SJSA1 (cell line): Measurements from ENCODE around the gene FSTL4. TPM values are rescaled to one million over a fixed set of nuclear protein-coding genes. Genes with fewer than 3 reads are reported as not detected.

ENCODE experiments used
- DNase-seq, 2 experiments: peaks; one replicate each; pipeline ENCODE4 v3.0.0-alpha.2; 2015 to 2020; ENCODE audit warnings: low spot score in 2 of 2, low read depth in 1 of 2
- H3K27ac ChIP-seq: fragments of 250-450 bp; sonication (Bioruptor Pico); 2 replicates; pipeline ENCODE4 v1.5.1; 2020; ENCODE audit warnings: mild to moderate bottlenecking, moderate library complexity
- H3K27me3 ChIP-seq: fragments of 250-450 bp; sonication (Bioruptor Pico); replicated peaks from 2 replicates; pipeline ENCODE4 v1.5.1; 2020; ENCODE audit warnings: mild to moderate bottlenecking, moderate library complexity
- H3K36me3 ChIP-seq: fragments of 250-450 bp; sonication (Bioruptor Pico); 2 replicates; pipeline ENCODE4 v1.5.1; 2020; ENCODE audit warnings: mild to moderate bottlenecking
- H3K4me1 ChIP-seq: fragments of 250-450 bp; sonication (Bioruptor Pico); replicated peaks from 2 replicates; pipeline ENCODE4 v1.6.1; 2021; ENCODE audit warnings: mild to moderate bottlenecking
- H3K4me3 ChIP-seq: fragments of 250-450 bp; sonication (Bioruptor Pico); 2 replicates; pipeline ENCODE4 v1.5.1; 2020; ENCODE audit warnings: mild to moderate bottlenecking
- H3K9me3 ChIP-seq: fragments of 250-450 bp; sonication (Bioruptor Pico); replicated peaks from 2 replicates; pipeline ENCODE4 v1.5.1; 2020; ENCODE audit warnings: mild to moderate bottlenecking
- total RNA-seq: library from RNA; depleted of rRNA; stranded (reverse); fragments of >200 nt; shearing (Covaris generic); gene quantifications from 2 replicates; pipeline ENCODE4 v1.2.3, GENCODE V29; 2014

The FSTL4 gene
- total RNA-seq, 1 experiment from 2014 or later = 2.1 TPM

DNA sequence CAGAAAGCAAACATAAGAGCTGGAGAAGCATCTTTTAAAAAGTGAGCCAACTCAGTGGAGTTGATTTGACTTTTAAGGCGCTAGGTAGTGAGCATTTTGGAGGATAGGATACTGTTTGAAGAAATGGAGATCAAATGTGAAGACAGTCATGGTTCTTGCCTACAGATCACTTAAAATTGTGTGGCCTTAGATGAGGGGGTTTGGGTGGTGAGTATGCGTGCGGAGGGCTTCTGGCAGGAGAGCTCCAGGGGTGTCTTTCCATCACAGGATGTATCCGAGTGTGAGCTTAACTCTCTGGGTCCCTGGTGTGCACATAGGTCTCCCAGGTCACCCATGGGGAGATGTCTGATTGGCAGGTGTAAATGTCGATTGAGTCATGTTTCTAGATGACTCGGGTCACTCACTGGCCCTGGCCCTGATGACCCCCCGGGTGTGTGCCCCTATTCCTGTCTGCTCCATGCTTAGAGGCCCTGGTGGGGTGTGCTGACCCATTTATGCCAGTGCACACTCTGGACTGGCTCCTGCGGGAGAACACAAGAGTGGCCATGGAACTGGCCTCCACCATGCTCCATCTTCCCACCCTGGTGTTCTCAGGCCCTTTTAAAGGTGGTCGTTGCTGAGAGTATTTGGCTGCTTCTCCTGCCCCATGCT, 274.4 kb downstream of the FSTL4 start:
- no peaks in the 10 kb centered on the region for H3K4me1 ChIP-seq
- no peaks in the 10 kb centered on the region for H3K36me3 ChIP-seq
- no peak overlapping the region for H3K27ac ChIP-seq
- no peaks in the 10 kb centered on the region for H3K27me3 ChIP-seq
- no peaks in the 10 kb centered on the region for H3K9me3 ChIP-seq
- no peak overlapping the region for H3K4me3 ChIP-seq
- DNase-seq = no peak

DNA sequence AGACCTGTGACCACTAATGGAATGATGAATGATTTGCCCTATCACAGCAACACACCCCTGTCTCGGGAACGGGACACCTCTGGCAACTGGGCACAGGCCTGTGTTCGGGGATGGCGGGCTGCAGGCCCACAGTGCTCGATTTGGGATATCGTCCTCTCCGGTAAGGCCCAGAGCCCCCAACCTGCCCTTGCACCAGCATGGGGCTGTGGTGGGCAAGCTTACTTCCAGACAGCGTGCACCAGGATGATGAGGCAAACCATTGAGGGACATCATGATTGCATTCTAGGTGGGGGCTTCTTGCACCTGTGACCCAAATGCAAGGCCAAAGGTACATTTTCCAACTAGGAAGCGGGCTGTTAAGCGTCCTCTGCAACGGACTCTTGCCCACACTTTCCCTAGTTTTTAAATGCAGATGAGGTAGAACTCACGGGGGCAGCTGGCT, 275.4 kb downstream of the FSTL4 start:
- Histone ChIP-seq H3K36me3 (no peaks in the 10 kb centered on the region), H3K4me1 (no peaks in the 10 kb centered on the region), H3K27me3 (no peaks in the 10 kb centered on the region), H3K27ac (no peak overlapping the region), H3K4me3 (no peak overlapping the region), H3K9me3 (no peaks in the 10 kb centered on the region)
- DNase-seq = no peak

DNA sequence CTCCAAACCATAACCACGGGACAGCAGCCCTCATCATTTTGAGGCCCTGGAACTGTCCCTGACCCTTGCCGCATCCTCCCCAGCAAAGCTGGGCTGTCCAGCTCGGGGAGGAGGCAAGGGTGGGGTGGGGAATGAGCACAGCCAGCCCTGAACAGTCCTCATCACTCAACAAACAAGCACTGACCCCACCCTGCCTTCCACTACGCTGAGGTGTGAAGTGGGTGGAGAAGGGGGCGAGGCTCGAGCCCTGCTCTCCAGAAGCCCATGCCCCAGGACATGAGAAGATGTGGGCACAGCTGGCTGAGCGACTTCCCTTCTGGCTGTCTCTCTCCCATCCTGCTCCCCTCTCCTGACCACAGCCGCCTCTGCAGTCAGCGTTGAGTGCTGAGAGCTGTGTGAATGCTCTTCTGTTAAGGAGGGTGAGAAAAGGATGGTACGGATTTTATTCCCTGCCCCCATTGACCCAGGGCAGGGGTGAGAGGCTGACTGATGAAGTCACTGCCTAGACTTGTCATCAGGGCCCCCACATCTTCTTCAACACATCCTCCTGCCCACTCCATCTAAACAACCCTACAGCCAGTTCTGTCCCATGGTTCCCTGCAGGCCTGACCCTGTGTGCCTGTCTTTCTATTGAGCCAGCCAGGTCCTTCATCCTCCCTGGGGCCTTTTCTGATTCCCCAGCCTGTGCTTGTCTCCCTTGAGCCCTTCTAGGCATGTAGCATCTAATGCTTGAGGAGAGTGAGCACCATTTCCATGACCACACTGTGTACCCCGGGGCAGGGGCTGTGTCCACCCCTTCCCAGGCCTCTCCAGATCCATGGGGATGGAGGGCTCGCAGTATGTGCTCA, 276.0 kb downstream of the FSTL4 start:
- DNase-seq = no peak

DNA sequence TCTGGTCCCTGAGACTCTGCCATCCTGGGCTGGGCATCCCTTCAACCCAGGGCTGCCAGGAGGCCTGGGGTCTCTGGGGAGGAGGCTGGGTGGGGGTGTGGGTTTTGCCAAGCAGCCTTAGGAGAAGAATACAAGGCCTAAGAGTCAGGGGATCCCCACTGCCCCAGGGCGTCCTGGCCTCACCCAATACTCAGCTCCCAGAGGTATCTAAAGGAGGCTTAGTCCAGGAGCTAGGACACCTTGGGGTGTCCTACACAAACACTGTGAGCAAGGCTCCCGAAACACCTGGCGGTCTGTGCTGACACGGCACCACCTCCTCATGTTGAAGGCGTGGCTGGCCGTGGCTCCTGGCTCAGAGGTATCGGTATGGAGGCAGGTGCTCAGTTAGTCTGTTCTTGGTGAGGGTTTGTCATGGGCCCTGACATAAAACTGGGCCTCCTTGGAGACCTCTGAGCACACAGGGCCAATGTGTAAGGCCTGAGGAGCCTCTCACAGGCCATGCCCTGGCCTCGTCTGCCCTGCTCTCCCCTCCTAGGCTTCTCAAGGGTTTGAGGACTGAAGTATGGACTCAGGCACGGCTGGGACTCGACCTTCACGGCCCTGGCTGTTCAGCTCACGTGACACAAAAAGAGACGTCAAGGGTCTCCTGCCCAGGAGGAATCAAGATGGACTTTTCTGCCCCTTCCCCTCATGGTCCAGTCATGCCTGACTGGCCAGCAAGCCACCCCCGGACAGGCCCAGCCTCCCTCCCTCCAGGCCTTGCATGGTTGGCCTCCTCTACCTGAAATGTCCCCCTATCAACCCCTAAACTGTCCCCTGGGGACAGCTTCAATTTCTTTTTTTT, 277.3 kb downstream of the FSTL4 start:
- Histone ChIP-seq H3K36me3 (no peaks in the 10 kb centered on the region), H3K4me3 (no peak overlapping the region), H3K9me3 (no peaks in the 10 kb centered on the region), H3K4me1 (no peaks in the 10 kb centered on the region), H3K27ac (no peak overlapping the region), H3K27me3 (peaks cover 8% of the 10 kb centered on the region; the same call in 1 of the 2 replicates)
- no peak for DNase-seq

More for the DNA sequence above, 276.0 kb downstream of the FSTL4 start:
- H3K4me1 ChIP-seq = no peaks in the 10 kb centered on the region
- H3K4me3 ChIP-seq = no peak overlapping the region
- H3K36me3 ChIP-seq = no peaks in the 10 kb centered on the region
- no peak overlapping the region for H3K27ac ChIP-seq
- no peaks in the 10 kb centered on the region for H3K9me3 ChIP-seq
- H3K27me3 ChIP-seq = peaks cover 2% of the 10 kb centered on the region; the same call in 1 of the 2 replicates

DNA sequence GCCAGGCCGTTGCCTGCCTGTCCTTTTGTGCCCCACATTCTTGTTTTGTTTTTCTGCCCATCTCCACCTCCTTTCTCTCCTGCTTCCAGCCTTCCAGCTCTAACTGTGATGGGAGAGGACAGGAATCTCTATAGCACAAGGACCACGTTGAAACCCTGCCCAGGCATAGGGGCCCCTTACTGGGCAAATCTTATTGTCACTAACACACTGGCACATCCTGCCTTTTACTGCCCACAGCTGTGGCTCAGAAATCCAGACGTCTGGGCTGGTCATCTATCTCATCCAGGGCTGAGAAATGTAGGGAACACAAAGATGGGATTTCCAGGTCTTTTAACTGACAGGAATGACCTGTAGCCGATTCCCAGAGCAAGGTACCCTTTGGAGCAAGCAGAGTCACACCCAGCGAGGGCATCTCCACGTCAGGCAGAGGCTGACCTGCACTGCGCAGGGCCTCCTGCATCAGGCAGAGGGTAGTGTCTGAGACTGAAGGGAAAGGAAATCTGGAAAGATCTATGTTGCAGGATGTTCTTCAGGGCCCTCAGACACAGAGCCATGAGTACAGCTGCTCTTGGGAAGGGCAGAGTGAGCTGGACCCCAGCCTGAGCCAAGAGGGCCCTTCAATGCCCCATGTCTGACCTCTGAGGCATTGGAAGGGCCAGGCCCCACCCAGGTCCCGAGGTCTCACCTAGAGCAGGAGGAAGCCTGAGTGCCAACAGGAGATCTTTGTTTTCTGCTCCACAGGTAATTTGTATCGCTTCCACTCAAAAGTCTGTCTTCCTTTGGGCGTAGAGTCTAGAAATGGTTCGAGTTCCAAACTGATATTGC, 278.8 kb downstream of the FSTL4 start:
- DNase-seq = no peak
- Histone ChIP-seq H3K27me3 (peaks cover 10% of the 10 kb centered on the region), H3K9me3 (no peaks in the 10 kb centered on the region), H3K36me3 (no peaks in the 10 kb centered on the region), H3K4me1 (no peaks in the 10 kb centered on the region), H3K27ac (no peak overlapping the region), H3K4me3 (no peak overlapping the region)

DNA sequence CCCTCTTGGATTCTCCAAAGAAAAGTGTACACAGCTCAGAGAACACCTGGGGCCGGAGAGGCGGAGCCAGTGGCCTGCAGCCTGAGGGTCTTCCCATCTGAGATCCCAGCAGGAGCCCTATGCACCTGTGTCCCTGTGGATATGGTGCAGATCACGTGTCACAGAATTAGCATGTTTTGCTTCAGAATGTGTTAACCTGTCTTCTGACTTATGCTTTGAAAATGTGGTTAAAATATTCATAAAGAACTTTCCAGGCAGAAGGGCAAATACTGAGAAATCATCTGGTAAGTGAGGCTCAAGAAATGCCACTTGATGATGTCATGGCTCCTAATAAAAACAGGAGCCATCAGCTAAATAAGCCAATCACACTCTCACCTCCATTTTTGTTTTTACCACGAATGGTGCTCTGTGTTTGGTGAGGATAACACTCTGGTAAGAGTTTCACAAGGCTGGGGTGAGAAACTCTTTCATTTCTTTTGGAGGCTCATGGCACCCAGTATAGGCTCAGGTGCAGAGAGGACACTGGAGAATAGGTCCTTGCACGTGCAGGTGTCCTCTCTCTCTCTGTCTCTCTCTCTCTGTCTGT, 279.8 kb downstream of the FSTL4 start:
- no peaks in the 10 kb centered on the region for H3K36me3 ChIP-seq
- no peak for DNase-seq
- no peak overlapping the region for H3K4me3 ChIP-seq
- H3K27me3 ChIP-seq = peaks cover 15% of the 10 kb centered on the region
- no peaks in the 10 kb centered on the region for H3K4me1 ChIP-seq
- no peaks in the 10 kb centered on the region; the same call in 1 of the 2 replicates for H3K9me3 ChIP-seq
- no peak overlapping the region for H3K27ac ChIP-seq

DNA sequence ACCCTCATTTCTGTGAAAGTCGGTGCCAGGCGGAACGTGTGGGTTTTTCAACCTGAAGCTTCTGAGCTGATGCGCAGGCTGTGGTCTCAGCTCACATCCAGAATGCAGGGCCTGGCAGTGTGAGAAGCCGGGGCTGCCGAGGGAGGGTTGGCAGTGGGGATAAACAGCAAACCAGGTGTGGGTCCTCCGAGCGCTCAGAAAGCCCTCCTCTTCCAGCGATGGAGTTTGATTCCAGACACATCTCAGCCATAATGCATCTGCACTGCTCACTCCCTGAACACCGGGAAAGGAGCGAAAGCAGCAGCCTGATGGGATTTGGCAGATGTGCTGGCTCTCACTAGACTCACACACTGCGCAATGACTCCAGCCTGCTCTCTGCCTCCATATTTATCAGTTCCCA, 280.4 kb downstream of the FSTL4 start:
- Histone ChIP-seq H3K36me3 (no peaks in the 10 kb centered on the region), H3K27ac (no peak overlapping the region), H3K4me1 (no peaks in the 10 kb centered on the region), H3K4me3 (no peak overlapping the region), H3K27me3 (peaks cover 15% of the 10 kb centered on the region), H3K9me3 (no peaks in the 10 kb centered on the region; the same call in 1 of the 2 replicates)
- DNase-seq = no peak

DNA sequence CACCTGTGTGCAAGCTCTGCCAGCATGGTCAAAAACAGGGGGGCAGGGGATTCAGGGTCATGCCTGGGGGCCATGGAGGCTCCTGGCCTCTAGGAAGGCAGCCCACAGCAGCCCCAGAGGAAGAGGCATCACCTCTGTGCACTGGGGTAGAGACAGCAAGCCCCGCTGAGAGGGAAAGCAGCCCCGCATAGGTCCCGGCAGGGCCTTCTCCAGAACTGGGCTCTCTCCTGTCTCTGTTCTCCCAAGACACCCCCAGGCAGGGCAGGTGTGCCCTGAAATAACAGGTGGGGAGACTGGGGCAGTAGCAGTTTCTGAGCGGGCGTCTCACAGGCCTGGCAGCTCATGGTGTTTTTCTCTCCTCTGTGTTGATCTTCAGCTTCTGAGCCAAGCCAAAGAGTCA, 281.4 kb downstream of the FSTL4 start:
- no peaks in the 10 kb centered on the region for H3K4me1 ChIP-seq
- no peaks in the 10 kb centered on the region for H3K36me3 ChIP-seq
- no peak for DNase-seq
- H3K27me3 ChIP-seq = peaks cover 18% of the 10 kb centered on the region
- H3K27ac ChIP-seq = no peak overlapping the region
- no peaks in the 10 kb centered on the region; the same call in 1 of the 2 replicates for H3K9me3 ChIP-seq
- no peak overlapping the region for H3K4me3 ChIP-seq

DNA sequence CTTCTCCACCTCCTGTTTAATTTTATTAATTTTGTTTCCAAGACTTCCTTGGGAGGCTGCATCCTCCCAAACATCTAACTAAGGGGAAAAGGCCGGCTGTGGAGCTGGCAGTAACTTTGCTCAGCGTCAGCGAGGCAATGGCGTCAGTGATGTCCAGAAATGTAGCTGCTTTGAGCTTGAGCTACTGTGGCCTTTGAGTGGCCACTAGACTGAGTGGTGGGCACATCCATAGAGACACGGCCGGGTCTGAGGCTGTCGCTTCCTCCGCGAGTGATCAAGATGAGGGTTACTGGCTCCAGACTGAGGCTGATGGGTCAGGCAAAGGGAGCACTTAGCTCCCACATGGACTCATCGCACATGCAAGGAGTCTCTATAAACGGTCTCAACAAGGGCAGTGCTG, 283.5 kb downstream of the FSTL4 start:
- Histone ChIP-seq H3K4me1 (no peaks in the 10 kb centered on the region), H3K4me3 (no peak overlapping the region), H3K27ac (no peak overlapping the region), H3K27me3 (peaks cover 40% of the 10 kb centered on the region), H3K36me3 (no peaks in the 10 kb centered on the region), H3K9me3 (no peaks in the 10 kb centered on the region; the same call in 1 of the 2 replicates)
- no peak for DNase-seq

DNA sequence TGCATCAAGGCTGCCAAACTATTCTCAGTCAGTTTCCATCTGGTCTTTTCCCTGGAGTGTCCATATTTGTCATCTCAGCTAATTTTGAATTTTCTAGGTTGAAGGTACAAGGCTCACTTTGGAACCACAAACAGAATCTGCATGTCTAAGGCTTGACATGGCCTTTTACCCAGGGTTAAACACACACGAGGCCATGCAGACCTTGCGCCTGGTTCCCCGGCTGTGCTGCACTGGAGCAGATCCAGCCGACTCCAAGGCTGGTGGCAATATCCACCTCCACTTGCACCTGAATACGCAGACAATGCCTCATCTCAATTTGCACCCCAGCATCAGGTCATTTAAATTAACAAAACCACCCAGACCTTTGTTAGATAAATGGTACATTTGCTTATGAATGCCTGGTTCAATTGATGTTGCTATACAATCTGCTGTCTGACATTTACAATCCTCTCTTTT, 284.4 kb downstream of the FSTL4 start:
- H3K4me3 ChIP-seq = no peak overlapping the region
- no peaks in the 10 kb centered on the region for H3K4me1 ChIP-seq
- H3K9me3 ChIP-seq = no peaks in the 10 kb centered on the region; the same call in 1 of the 2 replicates
- H3K27ac ChIP-seq = no peak overlapping the region
- H3K27me3 ChIP-seq = peaks cover 47% of the 10 kb centered on the region
- no peak for DNase-seq
- no peaks in the 10 kb centered on the region for H3K36me3 ChIP-seq

DNA sequence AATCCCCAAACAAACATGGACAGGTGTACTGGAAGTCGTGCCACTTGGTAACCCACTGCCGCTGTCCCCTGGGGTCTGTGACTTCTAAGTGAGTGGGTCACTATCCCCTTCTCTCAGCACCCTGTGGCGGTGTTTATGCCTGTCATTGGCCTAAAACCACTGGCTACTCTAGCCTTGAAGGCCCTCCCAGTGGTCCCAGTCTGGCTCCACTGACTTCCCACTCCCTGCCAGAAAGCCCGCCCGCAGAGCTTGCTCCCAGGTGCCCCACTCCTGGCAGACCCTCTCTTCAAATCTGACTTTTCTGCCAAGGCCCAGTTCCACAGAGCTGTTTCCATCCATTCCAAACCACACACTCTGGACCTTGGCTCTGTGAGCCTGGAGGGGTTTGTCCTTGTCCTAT, 286.0 kb downstream of the FSTL4 start:
- no peak overlapping the region for H3K4me3 ChIP-seq
- H3K9me3 ChIP-seq = no peaks in the 10 kb centered on the region; the same call in 1 of the 2 replicates
- DNase-seq = no peak
- no peaks in the 10 kb centered on the region for H3K36me3 ChIP-seq
- H3K27ac ChIP-seq = no peak overlapping the region
- peaks cover 50% of the 10 kb centered on the region for H3K27me3 ChIP-seq
- H3K4me1 ChIP-seq = no peaks in the 10 kb centered on the region

DNA sequence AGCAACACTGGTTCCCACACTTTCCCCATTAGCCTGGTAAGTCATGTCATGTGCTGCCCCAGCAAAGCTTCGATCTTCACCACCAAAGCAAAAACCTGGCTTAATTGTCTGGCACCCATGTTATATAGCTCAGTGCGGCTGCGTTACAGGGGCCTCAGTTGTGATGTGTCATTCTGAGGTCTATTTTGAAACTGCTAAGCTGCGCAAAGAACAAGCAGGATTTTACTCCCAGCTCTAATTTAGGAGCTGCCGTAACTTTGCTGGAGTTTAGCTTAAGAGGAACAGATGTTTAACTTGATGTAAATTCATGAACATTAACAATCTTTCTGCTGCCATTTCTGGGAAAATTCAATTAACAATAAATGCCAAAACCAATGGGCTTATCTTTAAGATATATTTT, 286.5 kb downstream of the FSTL4 start:
- Histone ChIP-seq H3K36me3 (no peaks in the 10 kb centered on the region), H3K4me1 (no peaks in the 10 kb centered on the region), H3K27ac (no peak overlapping the region), H3K4me3 (no peak overlapping the region), H3K9me3 (no peaks in the 10 kb centered on the region; the same call in 1 of the 2 replicates), H3K27me3 (peaks cover 46% of the 10 kb centered on the region)
- no peak for DNase-seq
